HEK293 (cell line): ENCODE measurements around the gene S100A2.
"Not testable (repeated sequence)": the region's sequence is repeated elsewhere in the genome, so short reads cannot be mapped to it uniquely, and the experiment has no call there.

Experiments used
- ZNF138 ChIP-seq: fragments of 450-650 bp; formaldehyde crosslinking; IDR thresholded peaks from 2 replicates; pipeline ENCODE4 v1.5.1; 2016; ENCODE audit warnings: missing biosample characterization, missing genetic modification characterization, borderline replicate concordance
- ZNF146 ChIP-seq: fragments of 450-650 bp; formaldehyde crosslinking; IDR thresholded peaks from 2 replicates; pipeline ENCODE4 v1.5.1; 2016; ENCODE audit warnings: missing biosample characterization, missing genetic modification characterization
- ZNF155 ChIP-seq: fragments of 450-650 bp; formaldehyde crosslinking; IDR thresholded peaks from 2 replicates; pipeline ENCODE4 v1.5.1; 2016; ENCODE audit warnings: missing biosample characterization, missing genetic modification characterization
- ZNF335 ChIP-seq: fragments of 450-650 bp; formaldehyde crosslinking; conservative IDR thresholded peaks from 2 replicates; pipeline ENCODE4 v1.5.1; 2016; ENCODE audit warnings: missing biosample characterization, missing genetic modification characterization
- ZNF37A ChIP-seq: fragments of 450-650 bp; IDR thresholded peaks from 2 replicates; pipeline ENCODE4 v1.5.1; 2018; ENCODE audit warnings: missing biosample characterization, missing genetic modification characterization
- TF ChIP-seq, protein P1 (sequence below): fragments of 450-650 bp; formaldehyde crosslinking; IDR thresholded peaks from 2 replicates; pipeline ENCODE4 v1.5.1; 2016; ENCODE audit warnings: missing biosample characterization, missing genetic modification characterization
- TF ChIP-seq, protein P2 (sequence below): fragments of 450-650 bp; formaldehyde crosslinking; IDR thresholded peaks from 2 replicates; pipeline ENCODE4 v1.5.1; 2016; ENCODE audit warnings: missing biosample characterization, missing genetic modification characterization

DNA sequence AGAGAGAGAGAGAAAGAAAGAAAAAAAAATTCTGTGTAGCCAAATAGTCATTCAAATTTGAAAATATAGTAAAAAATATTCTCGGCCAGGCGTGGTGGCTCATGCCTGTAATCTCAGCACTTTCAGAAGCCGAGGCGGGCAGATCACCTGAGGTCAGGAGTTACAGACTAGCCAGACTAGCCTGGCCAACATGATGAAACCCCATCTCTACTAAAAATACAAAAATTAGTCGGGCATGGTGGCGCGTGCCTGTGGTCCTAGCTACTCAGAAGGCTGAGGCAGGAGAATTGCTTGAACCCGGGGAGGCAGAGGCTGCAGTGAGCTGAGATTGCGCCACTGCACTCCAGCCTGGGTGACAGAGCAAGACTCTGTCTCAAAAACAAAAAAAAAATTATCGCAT lies 22.4 kb upstream of the S100A2 start:
- TF ChIP-seq ZNF138 (tag by site-specific recombination); ZNF146 (tag by site-specific recombination); ZNF37A; ZNF155 (tag by site-specific recombination); ZNF335 (tag by site-specific recombination): not testable (repeated sequence)
- TF ChIP-seq, protein P1, sequence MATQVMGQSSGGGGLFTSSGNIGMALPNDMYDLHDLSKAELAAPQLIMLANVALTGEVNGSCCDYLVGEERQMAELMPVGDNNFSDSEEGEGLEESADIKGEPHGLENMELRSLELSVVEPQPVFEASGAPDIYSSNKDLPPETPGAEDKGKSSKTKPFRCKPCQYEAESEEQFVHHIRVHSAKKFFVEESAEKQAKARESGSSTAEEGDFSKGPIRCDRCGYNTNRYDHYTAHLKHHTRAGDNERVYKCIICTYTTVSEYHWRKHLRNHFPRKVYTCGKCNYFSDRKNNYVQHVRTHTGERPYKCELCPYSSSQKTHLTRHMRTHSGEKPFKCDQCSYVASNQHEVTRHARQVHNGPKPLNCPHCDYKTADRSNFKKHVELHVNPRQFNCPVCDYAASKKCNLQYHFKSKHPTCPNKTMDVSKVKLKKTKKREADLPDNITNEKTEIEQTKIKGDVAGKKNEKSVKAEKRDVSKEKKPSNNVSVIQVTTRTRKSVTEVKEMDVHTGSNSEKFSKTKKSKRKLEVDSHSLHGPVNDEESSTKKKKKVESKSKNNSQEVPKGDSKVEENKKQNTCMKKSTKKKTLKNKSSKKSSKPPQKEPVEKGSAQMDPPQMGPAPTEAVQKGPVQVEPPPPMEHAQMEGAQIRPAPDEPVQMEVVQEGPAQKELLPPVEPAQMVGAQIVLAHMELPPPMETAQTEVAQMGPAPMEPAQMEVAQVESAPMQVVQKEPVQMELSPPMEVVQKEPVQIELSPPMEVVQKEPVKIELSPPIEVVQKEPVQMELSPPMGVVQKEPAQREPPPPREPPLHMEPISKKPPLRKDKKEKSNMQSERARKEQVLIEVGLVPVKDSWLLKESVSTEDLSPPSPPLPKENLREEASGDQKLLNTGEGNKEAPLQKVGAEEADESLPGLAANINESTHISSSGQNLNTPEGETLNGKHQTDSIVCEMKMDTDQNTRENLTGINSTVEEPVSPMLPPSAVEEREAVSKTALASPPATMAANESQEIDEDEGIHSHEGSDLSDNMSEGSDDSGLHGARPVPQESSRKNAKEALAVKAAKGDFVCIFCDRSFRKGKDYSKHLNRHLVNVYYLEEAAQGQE (tag by site-specific recombination), result not testable (repeated sequence)
- TF ChIP-seq, protein P2, sequence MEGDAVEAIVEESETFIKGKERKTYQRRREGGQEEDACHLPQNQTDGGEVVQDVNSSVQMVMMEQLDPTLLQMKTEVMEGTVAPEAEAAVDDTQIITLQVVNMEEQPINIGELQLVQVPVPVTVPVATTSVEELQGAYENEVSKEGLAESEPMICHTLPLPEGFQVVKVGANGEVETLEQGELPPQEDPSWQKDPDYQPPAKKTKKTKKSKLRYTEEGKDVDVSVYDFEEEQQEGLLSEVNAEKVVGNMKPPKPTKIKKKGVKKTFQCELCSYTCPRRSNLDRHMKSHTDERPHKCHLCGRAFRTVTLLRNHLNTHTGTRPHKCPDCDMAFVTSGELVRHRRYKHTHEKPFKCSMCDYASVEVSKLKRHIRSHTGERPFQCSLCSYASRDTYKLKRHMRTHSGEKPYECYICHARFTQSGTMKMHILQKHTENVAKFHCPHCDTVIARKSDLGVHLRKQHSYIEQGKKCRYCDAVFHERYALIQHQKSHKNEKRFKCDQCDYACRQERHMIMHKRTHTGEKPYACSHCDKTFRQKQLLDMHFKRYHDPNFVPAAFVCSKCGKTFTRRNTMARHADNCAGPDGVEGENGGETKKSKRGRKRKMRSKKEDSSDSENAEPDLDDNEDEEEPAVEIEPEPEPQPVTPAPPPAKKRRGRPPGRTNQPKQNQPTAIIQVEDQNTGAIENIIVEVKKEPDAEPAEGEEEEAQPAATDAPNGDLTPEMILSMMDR (tag by site-specific recombination), result not testable (repeated sequence)
